ENCODE measurements around the gene ESR1.

DNA sequence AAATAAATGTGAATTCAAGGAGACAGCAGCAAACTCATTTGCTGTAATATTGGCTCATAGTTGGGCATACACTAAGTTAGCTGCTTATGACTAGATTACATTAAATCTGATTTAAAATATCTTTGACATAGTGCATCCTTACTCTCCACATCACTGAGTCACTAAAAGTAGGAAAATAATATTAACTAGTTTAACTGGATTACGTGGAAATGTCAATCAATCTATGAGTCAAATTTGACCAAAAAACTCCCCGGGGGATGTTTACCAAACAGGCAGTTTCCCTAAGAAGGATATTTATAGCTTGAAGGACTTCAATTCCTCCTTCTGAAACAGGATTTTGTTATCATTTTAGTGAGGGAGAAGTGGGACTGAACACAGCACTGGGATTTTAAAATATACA lies 366.5 kb downstream of the ESR1 start:
- TF ChIP-seq RAD21 (IDR thresholded peaks at IDR 0.05) = no peak
- TF ChIP-seq, protein P1, sequence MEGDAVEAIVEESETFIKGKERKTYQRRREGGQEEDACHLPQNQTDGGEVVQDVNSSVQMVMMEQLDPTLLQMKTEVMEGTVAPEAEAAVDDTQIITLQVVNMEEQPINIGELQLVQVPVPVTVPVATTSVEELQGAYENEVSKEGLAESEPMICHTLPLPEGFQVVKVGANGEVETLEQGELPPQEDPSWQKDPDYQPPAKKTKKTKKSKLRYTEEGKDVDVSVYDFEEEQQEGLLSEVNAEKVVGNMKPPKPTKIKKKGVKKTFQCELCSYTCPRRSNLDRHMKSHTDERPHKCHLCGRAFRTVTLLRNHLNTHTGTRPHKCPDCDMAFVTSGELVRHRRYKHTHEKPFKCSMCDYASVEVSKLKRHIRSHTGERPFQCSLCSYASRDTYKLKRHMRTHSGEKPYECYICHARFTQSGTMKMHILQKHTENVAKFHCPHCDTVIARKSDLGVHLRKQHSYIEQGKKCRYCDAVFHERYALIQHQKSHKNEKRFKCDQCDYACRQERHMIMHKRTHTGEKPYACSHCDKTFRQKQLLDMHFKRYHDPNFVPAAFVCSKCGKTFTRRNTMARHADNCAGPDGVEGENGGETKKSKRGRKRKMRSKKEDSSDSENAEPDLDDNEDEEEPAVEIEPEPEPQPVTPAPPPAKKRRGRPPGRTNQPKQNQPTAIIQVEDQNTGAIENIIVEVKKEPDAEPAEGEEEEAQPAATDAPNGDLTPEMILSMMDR (IDR thresholded peaks at IDR 0.05; ENCODE audit: low read depth, low read length, missing input control) = no peak
- TF ChIP-seq, protein P2, sequence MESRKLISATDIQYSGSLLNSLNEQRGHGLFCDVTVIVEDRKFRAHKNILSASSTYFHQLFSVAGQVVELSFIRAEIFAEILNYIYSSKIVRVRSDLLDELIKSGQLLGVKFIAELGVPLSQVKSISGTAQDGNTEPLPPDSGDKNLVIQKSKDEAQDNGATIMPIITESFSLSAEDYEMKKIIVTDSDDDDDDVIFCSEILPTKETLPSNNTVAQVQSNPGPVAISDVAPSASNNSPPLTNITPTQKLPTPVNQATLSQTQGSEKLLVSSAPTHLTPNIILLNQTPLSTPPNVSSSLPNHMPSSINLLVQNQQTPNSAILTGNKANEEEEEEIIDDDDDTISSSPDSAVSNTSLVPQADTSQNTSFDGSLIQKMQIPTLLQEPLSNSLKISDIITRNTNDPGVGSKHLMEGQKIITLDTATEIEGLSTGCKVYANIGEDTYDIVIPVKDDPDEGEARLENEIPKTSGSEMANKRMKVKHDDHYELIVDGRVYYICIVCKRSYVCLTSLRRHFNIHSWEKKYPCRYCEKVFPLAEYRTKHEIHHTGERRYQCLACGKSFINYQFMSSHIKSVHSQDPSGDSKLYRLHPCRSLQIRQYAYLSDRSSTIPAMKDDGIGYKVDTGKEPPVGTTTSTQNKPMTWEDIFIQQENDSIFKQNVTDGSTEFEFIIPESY (IDR thresholded peaks at IDR 0.05) = no peak
- TF ChIP-seq YY1 (IDR thresholded peaks at IDR 0.05) = no peak
- TF ChIP-seq TAF1 (conservative IDR thresholded peaks at IDR 0.05) = no peak
- no peak for TF ChIP-seq NR2F2 (IDR thresholded peaks at IDR 0.05)
- TF ChIP-seq JUND (IDR thresholded peaks at IDR 0.05) = no peak
- TF ChIP-seq, protein P3, sequence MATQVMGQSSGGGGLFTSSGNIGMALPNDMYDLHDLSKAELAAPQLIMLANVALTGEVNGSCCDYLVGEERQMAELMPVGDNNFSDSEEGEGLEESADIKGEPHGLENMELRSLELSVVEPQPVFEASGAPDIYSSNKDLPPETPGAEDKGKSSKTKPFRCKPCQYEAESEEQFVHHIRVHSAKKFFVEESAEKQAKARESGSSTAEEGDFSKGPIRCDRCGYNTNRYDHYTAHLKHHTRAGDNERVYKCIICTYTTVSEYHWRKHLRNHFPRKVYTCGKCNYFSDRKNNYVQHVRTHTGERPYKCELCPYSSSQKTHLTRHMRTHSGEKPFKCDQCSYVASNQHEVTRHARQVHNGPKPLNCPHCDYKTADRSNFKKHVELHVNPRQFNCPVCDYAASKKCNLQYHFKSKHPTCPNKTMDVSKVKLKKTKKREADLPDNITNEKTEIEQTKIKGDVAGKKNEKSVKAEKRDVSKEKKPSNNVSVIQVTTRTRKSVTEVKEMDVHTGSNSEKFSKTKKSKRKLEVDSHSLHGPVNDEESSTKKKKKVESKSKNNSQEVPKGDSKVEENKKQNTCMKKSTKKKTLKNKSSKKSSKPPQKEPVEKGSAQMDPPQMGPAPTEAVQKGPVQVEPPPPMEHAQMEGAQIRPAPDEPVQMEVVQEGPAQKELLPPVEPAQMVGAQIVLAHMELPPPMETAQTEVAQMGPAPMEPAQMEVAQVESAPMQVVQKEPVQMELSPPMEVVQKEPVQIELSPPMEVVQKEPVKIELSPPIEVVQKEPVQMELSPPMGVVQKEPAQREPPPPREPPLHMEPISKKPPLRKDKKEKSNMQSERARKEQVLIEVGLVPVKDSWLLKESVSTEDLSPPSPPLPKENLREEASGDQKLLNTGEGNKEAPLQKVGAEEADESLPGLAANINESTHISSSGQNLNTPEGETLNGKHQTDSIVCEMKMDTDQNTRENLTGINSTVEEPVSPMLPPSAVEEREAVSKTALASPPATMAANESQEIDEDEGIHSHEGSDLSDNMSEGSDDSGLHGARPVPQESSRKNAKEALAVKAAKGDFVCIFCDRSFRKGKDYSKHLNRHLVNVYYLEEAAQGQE (IDR thresholded peaks at IDR 0.05) = no peak
- no peak for TF ChIP-seq SP1 (IDR thresholded peaks at IDR 0.05)
